ENCODE measurements around the gene ADGRV1. TPM values are rescaled to one million over a fixed set of nuclear protein-coding genes. Genes with fewer than 3 reads are reported as not detected.

The ADGRV1 gene
- total RNA-seq, 1 experiment from 2014 or later: 64.8 TPM

- TF ChIP-seq, protein P1, sequence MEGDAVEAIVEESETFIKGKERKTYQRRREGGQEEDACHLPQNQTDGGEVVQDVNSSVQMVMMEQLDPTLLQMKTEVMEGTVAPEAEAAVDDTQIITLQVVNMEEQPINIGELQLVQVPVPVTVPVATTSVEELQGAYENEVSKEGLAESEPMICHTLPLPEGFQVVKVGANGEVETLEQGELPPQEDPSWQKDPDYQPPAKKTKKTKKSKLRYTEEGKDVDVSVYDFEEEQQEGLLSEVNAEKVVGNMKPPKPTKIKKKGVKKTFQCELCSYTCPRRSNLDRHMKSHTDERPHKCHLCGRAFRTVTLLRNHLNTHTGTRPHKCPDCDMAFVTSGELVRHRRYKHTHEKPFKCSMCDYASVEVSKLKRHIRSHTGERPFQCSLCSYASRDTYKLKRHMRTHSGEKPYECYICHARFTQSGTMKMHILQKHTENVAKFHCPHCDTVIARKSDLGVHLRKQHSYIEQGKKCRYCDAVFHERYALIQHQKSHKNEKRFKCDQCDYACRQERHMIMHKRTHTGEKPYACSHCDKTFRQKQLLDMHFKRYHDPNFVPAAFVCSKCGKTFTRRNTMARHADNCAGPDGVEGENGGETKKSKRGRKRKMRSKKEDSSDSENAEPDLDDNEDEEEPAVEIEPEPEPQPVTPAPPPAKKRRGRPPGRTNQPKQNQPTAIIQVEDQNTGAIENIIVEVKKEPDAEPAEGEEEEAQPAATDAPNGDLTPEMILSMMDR (conservative IDR thresholded peaks at IDR 0.05): no peak
- H2BK12ac ChIP-seq (ENCODE audit: insufficient read length, low read depth, low read length): no peak overlapping the region
- H3K18ac ChIP-seq (ENCODE audit: insufficient read length, low read depth, low read length): no peak overlapping the region
- Mint-ChIP-seq H3K4me3 (no peak overlapping the region), H3K9me3 (no peaks in the 10 kb centered on the region), H3K4me1 (no peaks in the 10 kb centered on the region), H3K27ac (no peak overlapping the region), H3K36me3 (ENCODE audit: insufficient read depth in 1 of 3, low read depth in 3 of 3) (no peaks in the 10 kb centered on the region), H3K27me3 (ENCODE audit: low read depth) (peaks cover 2% of the 10 kb centered on the region; the same call in 1 of the 2 replicates)
- H3K79me1 ChIP-seq (ENCODE audit: insufficient read depth, low read depth, low read length, poor library complexity, severe bottlenecking): no peaks in the 10 kb centered on the region
- no peak overlapping the region for H3K27ac ChIP-seq (ENCODE audit: insufficient read length, low read depth, low read length)
- no CpG with 5 or more reads among the region's 2 CpGs for WGBS (ENCODE audit: extremely low coverage, insufficient read length, low lambda C conversion rate)
- DNase-seq: no peak
- no peak overlapping the region for H3K9ac ChIP-seq (ENCODE audit: extremely low read depth, insufficient read length, low read length)
- no peaks in the 10 kb centered on the region for H3K79me2 ChIP-seq (ENCODE audit: insufficient read depth, low read length)
- no peaks in the 10 kb centered on the region for H3K4me1 ChIP-seq (ENCODE audit: insufficient read depth, low read length)
- no peaks in the 10 kb centered on the region for H3K9me3 ChIP-seq (ENCODE audit: control insufficient read depth, low read depth, low read length)
- H3T11ph ChIP-seq (ENCODE audit: low read length): no peak overlapping the region
- no peak overlapping the region for H2BK120ac ChIP-seq (ENCODE audit: low read depth, low read length, poor library complexity, severe bottlenecking)
- no peak overlapping the region for H3K23ac ChIP-seq (ENCODE audit: insufficient read length, low read depth, low read length)
- H2BK5ac ChIP-seq (ENCODE audit: insufficient read length, low read length): no peak overlapping the region
- no peak overlapping the region for H3K4me2 ChIP-seq (ENCODE audit: insufficient read depth, insufficient read length, low read length)
- no peaks in the 10 kb centered on the region for H4K20me1 ChIP-seq (ENCODE audit: control insufficient read depth, insufficient read depth, insufficient read length)
- no peak overlapping the region for H3K14ac ChIP-seq (ENCODE audit: insufficient read depth, low read length)
- no peak overlapping the region for H2BK15ac ChIP-seq (ENCODE audit: low read depth, low read length)
- no peak overlapping the region for H4K5ac ChIP-seq (ENCODE audit: insufficient read length, low read depth, low read length)
- no peak overlapping the region for H2AK5ac ChIP-seq (ENCODE audit: insufficient read length, low read length)
- no peak overlapping the region for H3K56ac ChIP-seq (ENCODE audit: insufficient read length, low read depth, low read length)
- H4K8ac ChIP-seq (replicated peaks; ENCODE audit: insufficient read length, low read depth, low read length): no peak overlapping the region
- no peak overlapping the region for H2BK20ac ChIP-seq (ENCODE audit: low read depth, low read length, poor library complexity, severe bottlenecking)
- H3K4ac ChIP-seq (ENCODE audit: low read depth, low read length): no peak overlapping the region
- no peak overlapping the region for H2AFZ ChIP-seq (ENCODE audit: low read length)
- H4K91ac ChIP-seq (ENCODE audit: insufficient read length, low read depth, low read length): no peak overlapping the region
- no peaks in the 10 kb centered on the region for H3K27me3 ChIP-seq (ENCODE audit: insufficient read depth, low read length)
- no peaks in the 10 kb centered on the region for H3K23me2 ChIP-seq (ENCODE audit: insufficient read length, low read depth, low read length, poor library complexity, severe bottlenecking)
Observed at GRCh38 chr5:91200692-91201091, 642.1 kb downstream of the ADGRV1 start.

Measured in H9 (cell line).